ENCODE data around the gene ZNF487.

Gene ZNF487

GRCh38 chr10:43415544-43415943 is 21.4 kb upstream of the ZNF487 start:
- TF ChIP-seq TCF4 (CRISPR knock-in tag; IDR thresholded peaks at IDR 0.05; ENCODE audit: borderline replicate concordance) (no peak), TSHZ2 (CRISPR knock-in tag; IDR thresholded peaks at IDR 0.05) (no peak), TOX (CRISPR knock-in tag; IDR thresholded peaks at IDR 0.05; ENCODE audit: borderline replicate concordance) (no peak)
- ATAC-seq: no peak

GRCh38 chr10:43417950-43418768 is 18.8 kb upstream of the ZNF487 start:
- no peak for TF ChIP-seq ZFP3 (CRISPR knock-in tag; IDR thresholded peaks at IDR 0.05)
- no peak for TF ChIP-seq RARB (CRISPR knock-in tag; IDR thresholded peaks at IDR 0.05)
- TF ChIP-seq TCF4 (CRISPR knock-in tag; IDR thresholded peaks at IDR 0.05; ENCODE audit: borderline replicate concordance): no peak
- no peak for TF ChIP-seq CSDC2 (CRISPR knock-in tag; IDR thresholded peaks at IDR 0.05)
- no peak for TF ChIP-seq GLIS3 (CRISPR knock-in tag; IDR thresholded peaks at IDR 0.05)
- TF ChIP-seq ARNTL (CRISPR knock-in tag; IDR thresholded peaks at IDR 0.05; ENCODE audit: borderline replicate concordance, low read depth): no peak
- TF ChIP-seq SNAI2 (CRISPR knock-in tag; IDR thresholded peaks at IDR 0.05): no peak
- TF ChIP-seq OSR1 (CRISPR knock-in tag; IDR thresholded peaks at IDR 0.05): no peak
- TF ChIP-seq, protein P1, sequence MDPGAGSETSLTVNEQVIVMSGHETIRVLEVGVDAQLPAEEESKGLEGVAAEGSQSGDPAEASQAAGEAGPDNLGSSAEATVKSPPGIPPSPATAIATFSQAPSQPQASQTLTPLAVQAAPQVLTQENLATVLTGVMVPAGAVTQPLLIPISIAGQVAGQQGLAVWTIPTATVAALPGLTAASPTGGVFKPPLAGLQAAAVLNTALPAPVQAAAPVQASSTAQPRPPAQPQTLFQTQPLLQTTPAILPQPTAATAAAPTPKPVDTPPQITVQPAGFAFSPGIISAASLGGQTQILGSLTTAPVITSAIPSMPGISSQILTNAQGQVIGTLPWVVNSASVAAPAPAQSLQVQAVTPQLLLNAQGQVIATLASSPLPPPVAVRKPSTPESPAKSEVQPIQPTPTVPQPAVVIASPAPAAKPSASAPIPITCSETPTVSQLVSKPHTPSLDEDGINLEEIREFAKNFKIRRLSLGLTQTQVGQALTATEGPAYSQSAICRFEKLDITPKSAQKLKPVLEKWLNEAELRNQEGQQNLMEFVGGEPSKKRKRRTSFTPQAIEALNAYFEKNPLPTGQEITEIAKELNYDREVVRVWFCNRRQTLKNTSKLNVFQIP (CRISPR knock-in tag; IDR thresholded peaks at IDR 0.05; ENCODE audit: borderline replicate concordance, low read depth): no peak
- no peak for TF ChIP-seq ZNF70 (CRISPR knock-in tag; IDR thresholded peaks at IDR 0.05)
- no peak for TF ChIP-seq ZNF8 (CRISPR knock-in tag; IDR thresholded peaks at IDR 0.05)
- TF ChIP-seq ZFP30 (CRISPR knock-in tag; IDR thresholded peaks at IDR 0.05): no peak
- TF ChIP-seq TOX (CRISPR knock-in tag; IDR thresholded peaks at IDR 0.05; ENCODE audit: borderline replicate concordance): no peak
- no peak for TF ChIP-seq ESRRG (CRISPR knock-in tag; IDR thresholded peaks at IDR 0.05)
- no peak for TF ChIP-seq ZC3H10 (CRISPR knock-in tag; IDR thresholded peaks at IDR 0.05)
- TF ChIP-seq, protein P2, sequence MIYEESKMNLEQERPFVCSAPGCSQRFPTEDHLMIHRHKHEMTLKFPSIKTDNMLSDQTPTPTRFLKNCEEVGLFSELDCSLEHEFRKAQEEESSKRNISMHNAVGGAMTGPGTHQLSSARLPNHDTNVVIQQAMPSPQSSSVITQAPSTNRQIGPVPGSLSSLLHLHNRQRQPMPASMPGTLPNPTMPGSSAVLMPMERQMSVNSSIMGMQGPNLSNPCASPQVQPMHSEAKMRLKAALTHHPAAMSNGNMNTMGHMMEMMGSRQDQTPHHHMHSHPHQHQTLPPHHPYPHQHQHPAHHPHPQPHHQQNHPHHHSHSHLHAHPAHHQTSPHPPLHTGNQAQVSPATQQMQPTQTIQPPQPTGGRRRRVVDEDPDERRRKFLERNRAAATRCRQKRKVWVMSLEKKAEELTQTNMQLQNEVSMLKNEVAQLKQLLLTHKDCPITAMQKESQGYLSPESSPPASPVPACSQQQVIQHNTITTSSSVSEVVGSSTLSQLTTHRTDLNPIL (CRISPR knock-in tag; IDR thresholded peaks at IDR 0.05; ENCODE audit: low read depth): no peak
- TF ChIP-seq TSHZ2 (CRISPR knock-in tag; IDR thresholded peaks at IDR 0.05): no peak
- ATAC-seq: no peak

- TF ChIP-seq ZNF70 (CRISPR knock-in tag; IDR thresholded peaks at IDR 0.05) (no peak), CSDC2 (CRISPR knock-in tag; IDR thresholded peaks at IDR 0.05) (no peak)
- TF ChIP-seq, protein P3, sequence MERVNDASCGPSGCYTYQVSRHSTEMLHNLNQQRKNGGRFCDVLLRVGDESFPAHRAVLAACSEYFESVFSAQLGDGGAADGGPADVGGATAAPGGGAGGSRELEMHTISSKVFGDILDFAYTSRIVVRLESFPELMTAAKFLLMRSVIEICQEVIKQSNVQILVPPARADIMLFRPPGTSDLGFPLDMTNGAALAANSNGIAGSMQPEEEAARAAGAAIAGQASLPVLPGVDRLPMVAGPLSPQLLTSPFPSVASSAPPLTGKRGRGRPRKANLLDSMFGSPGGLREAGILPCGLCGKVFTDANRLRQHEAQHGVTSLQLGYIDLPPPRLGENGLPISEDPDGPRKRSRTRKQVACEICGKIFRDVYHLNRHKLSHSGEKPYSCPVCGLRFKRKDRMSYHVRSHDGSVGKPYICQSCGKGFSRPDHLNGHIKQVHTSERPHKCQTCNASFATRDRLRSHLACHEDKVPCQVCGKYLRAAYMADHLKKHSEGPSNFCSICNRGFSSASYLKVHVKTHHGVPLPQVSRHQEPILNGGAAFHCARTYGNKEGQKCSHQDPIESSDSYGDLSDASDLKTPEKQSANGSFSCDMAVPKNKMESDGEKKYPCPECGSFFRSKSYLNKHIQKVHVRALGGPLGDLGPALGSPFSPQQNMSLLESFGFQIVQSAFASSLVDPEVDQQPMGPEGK (CRISPR knock-in tag; IDR thresholded peaks at IDR 0.05; ENCODE audit: borderline replicate concordance): no peak
Measured at GRCh38 chr10:43419997-43420368, 16.9 kb upstream of the ZNF487 start.

More at GRCh38 chr10:43419997-43420368, 16.9 kb upstream of the ZNF487 start:
- no peak for ATAC-seq

Data from SK-N-SH treated with all-trans-retinoic acid at 6 μM for 48 hours (cell line).